K562 (cell line): ENCODE data around the gene ZCWPW1. TPM values are rescaled to one million over a fixed set of nuclear protein-coding genes. Genes with fewer than 3 reads are reported as not detected.

ENCODE experiments used
- ATAC-seq: fragments of 200-7000 bp; cut with Tn5 transposase; 3 replicates; pipeline ENCODE4 v1.9.1; 2020; ENCODE audit warnings: moderate library complexity
- BruUV-seq: library from RNA; stranded (reverse); fragments of 400-500 nt; replicated peaks from 2 replicates; lab custom pipeline; 2021; lab: Mats Ljungman, UMichigan
- CTCF ChIA-PET: fragments of 300-600 bp; formaldehyde crosslinking; extraction: SDS; loops from one replicate; lab custom pipeline; 2021; ENCODE audit warnings: low intra/inter-chr PET ratio; lab: Yijun Ruan, JAX
- POLR2A ChIA-PET: fragments of 300-600, 350-650 bp; sonication (Branson Sonifier 250); formaldehyde crosslinking; extraction: SDS; loops from one replicate; lab custom pipeline; 2021; ENCODE audit warnings: antibody characterized with exemption, inconsistent platforms; lab: Yijun Ruan, JAX
- DNase-seq, 4 experiments: peaks; one replicate each; pipeline versions ENCODE4 v3.0.0 to v3.0.0-alpha.2; 2011 to 2018; ENCODE audit warnings: low spot score in 3 of 4, mixed read lengths in 3 of 4; ENCODE audit errors: extremely low read depth in 1 of 4
- FAIRE-seq: peaks from 2 replicates; lab custom pipeline; 2011; peaks lifted over from hg19 to GRCh38; lab: Jason Lieb, UNC
- H2AFZ ChIP-seq: 2 replicates; pipeline ENCODE4 v1.6.0; 2011; ENCODE audit warnings: low read depth, low read length, control low read depth, inconsistent platforms
- H3K27ac ChIP-seq: fragments of 200-600 bp; 3 replicates; pipeline ENCODE4 v1.8.0; 2011; ENCODE audit warnings: low read depth, mild to moderate bottlenecking, control low read depth, inconsistent platforms, low read length, moderate library complexity, mixed read lengths; ENCODE audit errors: extremely low read depth
- H3K27me3 ChIP-seq, 2 experiments: fragments of 300-600 bp in 1 of 2; 2 replicates in 1 of 2; 3 replicates in 1 of 2; pipeline versions ENCODE4 v1.6.0 to v1.8.0; 2011; ENCODE audit warnings: inconsistent platforms in 2 of 2, low read length in 2 of 2, mild to moderate bottlenecking in 1 of 2, mixed read lengths in 1 of 2, moderate library complexity in 1 of 2; ENCODE audit not compliant: control insufficient read depth in 2 of 2, insufficient read depth in 2 of 2
- H3K36me3 ChIP-seq: fragments of 300-600 bp; 3 replicates; pipeline ENCODE4 v1.8.0; 2011; ENCODE audit warnings: mild to moderate bottlenecking, low read length, inconsistent platforms; ENCODE audit not compliant: control insufficient read depth, insufficient read depth
- H3K4me1 ChIP-seq, 2 experiments: fragments of 200-600 bp in 1 of 2; replicated peaks in 1 of 2; 2 replicates in 1 of 2; 3 replicates in 1 of 2; pipeline versions ENCODE4 v1.5.1 to v1.8.0; 2011; ENCODE audit warnings: inconsistent platforms in 2 of 2, low read length in 2 of 2, mild to moderate bottlenecking in 1 of 2, mixed read lengths in 1 of 2, moderate library complexity in 1 of 2; ENCODE audit not compliant: control insufficient read depth in 2 of 2, insufficient read depth in 2 of 2
- H3K4me2 ChIP-seq: 2 replicates; pipeline ENCODE4 v1.6.1; 2011; ENCODE audit warnings: low read length, control low read depth, inconsistent platforms, mixed read lengths; ENCODE audit not compliant: insufficient read depth
- H3K4me3 ChIP-seq: fragments of 200-600 bp; sonication (generic), shearing (Covaris generic); 2 replicates; pipeline ENCODE4 v1.5.1; 2016; ENCODE audit warnings: control low read depth, inconsistent platforms
- H3K79me2 ChIP-seq: fragments of 200-600 bp; 3 replicates; pipeline ENCODE4 v1.8.0; 2011; ENCODE audit warnings: low read length, inconsistent platforms; ENCODE audit not compliant: control insufficient read depth, insufficient read depth
- H3K9ac ChIP-seq, 2 experiments: 2 replicates each; pipeline versions ENCODE4 v1.6.0 to v1.6.1; 2011; ENCODE audit warnings: low read depth in 2 of 2, low read length in 2 of 2, control low read depth in 1 of 2, inconsistent platforms in 1 of 2, mild to moderate bottlenecking in 1 of 2, mixed read lengths in 1 of 2; ENCODE audit not compliant: insufficient read depth in 1 of 2
- H3K9me1 ChIP-seq: one replicate; pipeline ENCODE4 v1.6.0; 2011; ENCODE audit warnings: inconsistent platforms, mild to moderate bottlenecking, low read length, moderate library complexity; ENCODE audit not compliant: control insufficient read depth, insufficient read depth
- H3K9me3 ChIP-seq: replicated peaks from 2 replicates; pipeline ENCODE4 v1.5.1; 2011; ENCODE audit warnings: low read depth, low read length, inconsistent platforms; ENCODE audit not compliant: control insufficient read depth, insufficient read depth
- H4K20me1 ChIP-seq: replicated peaks from 2 replicates; pipeline ENCODE4 v1.6.1; 2011; ENCODE audit warnings: low read length, inconsistent platforms, mixed read lengths; ENCODE audit not compliant: control insufficient read depth, insufficient read depth
- CBFA2T3 ChIP-seq: fragments of 450-650 bp; IDR thresholded peaks from 2 replicates; pipeline ENCODE4 v1.6.1; 2017
- HCFC1 ChIP-seq: IDR thresholded peaks from 2 replicates; pipeline ENCODE4 v1.6.1; 2012; ENCODE audit warnings: low read depth, low read length, improper control_type of control experiment
- IRF1 ChIP-seq: sonication (generic); formaldehyde crosslinking; IDR thresholded peaks from 2 replicates; pipeline ENCODE4 v1.8.0; 2022; ENCODE audit warnings: missing genetic modification reagents, mild to moderate bottlenecking, borderline replicate concordance
- KDM1A ChIP-seq, 2 experiments: fragments of 450-650 bp; IDR thresholded peaks; 2 replicates each; pipeline ENCODE4 v1.6.1; 2016; ENCODE audit warnings: mild to moderate bottlenecking in 2 of 2
- MNT ChIP-seq, 2 experiments: fragments of 450-650 bp; conservative IDR thresholded peaks; 2 replicates each; pipeline ENCODE4 v1.6.1; 2017; ENCODE audit warnings: mild to moderate bottlenecking in 2 of 2, moderate library complexity in 2 of 2
- NONO ChIP-seq, 2 experiments: fragments of 200-400 bp in 1 of 2; fragments of 450-650 bp in 1 of 2; formaldehyde crosslinking in 1 of 2; IDR thresholded peaks; 2 replicates each; pipeline ENCODE4 v1.6.1; 2017; ENCODE audit warnings: low read depth in 2 of 2, mild to moderate bottlenecking in 2 of 2, moderate library complexity in 2 of 2, low read length in 1 of 2
- POLR2A ChIP-seq: fragments of 450-650 bp; conservative IDR thresholded peaks from 2 replicates; pipeline ENCODE4 v1.6.1; 2016
- POLR2B ChIP-seq: fragments of 450-650 bp; IDR thresholded peaks from 2 replicates; pipeline ENCODE4 v1.6.1; 2018; ENCODE audit warnings: low read depth; ENCODE audit not compliant: partially characterized antibody
- TEAD4 ChIP-seq, 2 experiments: sonication (generic) in 1 of 2; formaldehyde crosslinking in 1 of 2; IDR thresholded peaks; 2 replicates each; pipeline versions ENCODE4 v1.6.1 to v1.8.0; 2012 to 2022; ENCODE audit warnings: borderline replicate concordance in 1 of 2, inconsistent platforms in 1 of 2, low read length in 1 of 2, mild to moderate bottlenecking in 1 of 2, missing genetic modification reagents in 1 of 2
- WGBS: fragments of 100-300 bp; shearing (Covaris generic); methylation state at CpG from one replicate; pipeline ENCODE4 v1.1.6; 2016; ENCODE audit warnings: low coverage, mixed read lengths; ENCODE audit not compliant: insufficient coverage; ENCODE audit errors: missing lambda C conversion rate; 5-methylcytosine and 5-hydroxymethylcytosine counted together
- in situ Hi-C: fragments of 300-500 bp; cut with MboI; formaldehyde crosslinking; loops from 4 replicates; pipeline ENCODE4 v1.15.0; 2018; ENCODE audit warnings: inconsistent platforms, mixed read lengths
- intact Hi-C: fragments of 100-400 bp; cut with micrococcal nuclease; formaldehyde crosslinking; loops from 2 replicates; pipeline ENCODE4 v1.14.2; 2022
- polyA plus RNA-seq, 8 experiments: library from polyadenylated mRNA; depleted of rRNA in 4 of 8; stranded (reverse) in 5 of 8; unstranded in 3 of 8; fragments of >200 nt; fragmentation: Nextera tagmentation in 2 of 8; fragmentation: Illumina TruSeq in 1 of 8; extraction: Ambion mirVana in 2 of 8; extraction: Trizol in 1 of 8; gene quantifications; 2 replicates each; pipeline versions ENCODE4 v1.2.1 to v1.2.3, GENCODE V29; 2011 to 2014; ENCODE audit warnings: inconsistent platforms in 1 of 8, missing spikeins in 1 of 8
- total RNA-seq, 7 experiments: library from RNA; depleted of rRNA in 6 of 7; stranded (reverse); fragments of >200 nt in 6 of 7; fragmentation: Illumina TruSeq in 2 of 7; extraction: Trizol in 2 of 7; gene quantifications; 2 replicates each; pipeline versions ENCODE4 v1.2.1 to v1.2.3, GENCODE V29; 2011 to 2021; ENCODE audit warnings: low replicate concordance in 1 of 7

Gene ZCWPW1
- total and polyA plus RNA-seq, 9 of the 15 experiments (the other 6 are each of a cell fraction or from before 2014, with no cell fraction given), result 0.18 to 1.7 (median 1.2) TPM

GRCh38 chr7:100433592-100434296 lies 5.2 kb upstream of the ZCWPW1 start:
- ATAC-seq (no peak), DNase-seq (peak in 1 of 4 experiments; percentile 48), FAIRE-seq (no peak)
- H3K4me2 ChIP-seq, result peak overlapping the region; percentile 93
- intact Hi-C loops, result no loop called here
- peak overlapping the region in 1 of 2 experiments; percentile 97; a peak in 2 of 4 replicates for H3K9ac ChIP-seq
- in situ Hi-C loops, result no loop called here
- no peaks in the 10 kb centered on the region for H3K9me3 ChIP-seq
- peaks cover 51% of the 10 kb centered on the region for H3K36me3 ChIP-seq
- no TSS peak for BruUV-seq
- H3K27ac ChIP-seq, result peak overlapping the region; percentile 96
- H4K20me1 ChIP-seq, result peaks cover 26% of the 10 kb centered on the region
- H2AFZ ChIP-seq, result no peak overlapping the region
- H3K27me3 ChIP-seq, result no peaks in the 10 kb centered on the region
- H3K9me1 ChIP-seq, result peaks cover 15% of the 10 kb centered on the region
- ChIA-PET CTCF (no interaction called here), POLR2A (interaction anchor here (0.6 to 5.4 kb wide), 5 partner anchors 11 to 332 kb away, joined by 3 to 29 read pairs (median 4); partner anchors contain the start of gene AP4M1)
- H3K4me1 ChIP-seq, result peaks cover 52 to 75% of the 10 kb centered on the region in 2 experiments
- H3K79me2 ChIP-seq, result peaks cover 71% of the 10 kb centered on the region
- WGBS, result 60% methylated on average over 10 of the region's 10 CpGs
- no peak overlapping the region for H3K4me3 ChIP-seq
- TF ChIP-seq NONO (IDR thresholded peaks at IDR 0.05; ENCODE audit: low read depth in 2 of 2, low read length in 1 of 2) (no peak), CBFA2T3 (0 out of 2 replicates have a peak, but pooled peaks have one; percentile 24), POLR2A (peak; percentile 55), POLR2B (no peak), KDM1A (IDR thresholded peaks at IDR 0.05) (0 out of 4 replicates have a peak, but pooled peaks of 1 of the 2 experiments have one; percentile 5), TEAD4 (IDR thresholded peaks at IDR 0.05; ENCODE audit: low read length) (0 out of 2 replicates have a peak, but pooled peaks have one; percentile 8), TEAD4 (CRISPR knock-in tag; IDR thresholded peaks at IDR 0.05; ENCODE audit: borderline replicate concordance) (no peak), MNT (conservative IDR thresholded peaks at IDR 0.05) (0 out of 4 replicates have a peak, but pooled peaks of 1 of the 2 experiments have one; percentile 21), IRF1 (CRISPR knock-in tag) (no peak), HCFC1 (0 out of 2 replicates have a peak, but pooled peaks have one; percentile 1)
